Measurements from ENCODE around the gene GLIPR2. TPM values are rescaled to one million over a fixed set of nuclear protein-coding genes. Genes with fewer than 3 reads are reported as not detected.

Gene GLIPR2
- total RNA-seq, 4 donors from 2014 or later, result 13.6 to 71.1 (median 42.2) TPM

- no peak for TF ChIP-seq CTCF (IDR thresholded peaks at IDR 0.05)
- ATAC-seq (ENCODE audit: low FRiP score) (no peak), DNase-seq (ENCODE audit: low spot score) (no peak)
Observed at GRCh38 chr9:36138496-36138895, 2.0 kb downstream of the GLIPR2 start.

GRCh38 chr9:36138901-36139300 lies 2.4 kb downstream of the GLIPR2 start:
- DNase-seq (ENCODE audit: low spot score) (no peak), ATAC-seq (ENCODE audit: low FRiP score) (no peak)
- no peak for TF ChIP-seq CTCF (IDR thresholded peaks at IDR 0.05)

- ATAC-seq (ENCODE audit: low FRiP score) (no peak), DNase-seq (ENCODE audit: low spot score) (no peak)
- TF ChIP-seq CTCF (IDR thresholded peaks at IDR 0.05), result no peak
Observed at GRCh38 chr9:36140086-36141084, 3.9 kb downstream of the GLIPR2 start.

- no peak for DNase-seq (ENCODE audit: low spot score)
Observed at GRCh38 chr9:36141288-36141687, 4.8 kb downstream of the GLIPR2 start.

GRCh38 chr9:36141761-36142160 lies 5.2 kb downstream of the GLIPR2 start:
- ATAC-seq (ENCODE audit: low FRiP score), result no peak
- TF ChIP-seq CTCF (IDR thresholded peaks at IDR 0.05), result no peak
- no peak for DNase-seq (ENCODE audit: low spot score)

More at GRCh38 chr9:36141288-36141687, 4.8 kb downstream of the GLIPR2 start:
- TF ChIP-seq CTCF (IDR thresholded peaks at IDR 0.05), result no peak
- ATAC-seq (ENCODE audit: low FRiP score), result no peak

- DNase-seq (ENCODE audit: low spot score) (no peak), ATAC-seq (ENCODE audit: low FRiP score) (peak; percentile 28)
- TF ChIP-seq CTCF (IDR thresholded peaks at IDR 0.05), result no peak
Observed at GRCh38 chr9:36142510-36143244, 6.1 kb downstream of the GLIPR2 start.

All from omental fat pad (tissue), 4 donors.